Right lobe of liver (tissue), 6 donors: Measurements from ENCODE around the gene CDKAL1. TPM values are rescaled to one million over a fixed set of nuclear protein-coding genes. Genes with fewer than 3 reads are reported as not detected.

ENCODE experiments used
- ATAC-seq, 4 donors: fragments of 200-7000 bp; cut with Tn5 transposase; one replicate each; pipeline ENCODE4 v1.9.1; 2020; ENCODE audit warnings: mild to moderate bottlenecking in 4 of 4, moderate library complexity in 4 of 4
- DNase-seq, 3 donors: peaks; one replicate each; pipeline ENCODE4 v3.0.0-alpha.2; 2020
- H3K27ac ChIP-seq, 3 donors: fragments of 200-600 bp; one replicate each; pipeline ENCODE4 v1.8.0; 2022
- H3K27me3 ChIP-seq, 2 donors: fragments of 200-600 bp; one replicate each; pipeline ENCODE4 v1.8.0; 2022
- H3K36me3 ChIP-seq, 4 donors: fragments of 200-600 bp; sonication (generic) in 1 of 4; one replicate each; pipeline versions ENCODE4 v1.5.1 to v1.8.0; 2017 to 2022; ENCODE audit warnings: control low read depth in 1 of 4
- H3K4me1 ChIP-seq, 4 donors: fragments of 200-600 bp; sonication (generic) in 1 of 4; one replicate each; pipeline versions ENCODE4 v1.5.1 to v1.8.0; 2017 to 2022; ENCODE audit warnings: control low read depth in 1 of 4
- H3K4me3 ChIP-seq, 3 donors: fragments of 200-600 bp; one replicate each; pipeline ENCODE4 v1.8.0; 2022
- H3K9me3 ChIP-seq, 4 donors: fragments of 200-600 bp; sonication (generic) in 1 of 4; one replicate each; pipeline versions ENCODE4 v1.5.1 to v1.8.0; 2017 to 2022; ENCODE audit warnings: control low read depth in 1 of 4
- CTCF ChIP-seq, 4 donors: fragments of 200-600 bp in 3 of 4; fragments of 450-650 bp in 1 of 4; IDR thresholded peaks; one replicate each; pipeline versions ENCODE4 v1.5.1 to v1.8.0; 2016 to 2022; ENCODE audit warnings: antibody characterized with exemption in 4 of 4, mild to moderate bottlenecking in 2 of 4
- POLR2A ChIP-seq: fragments of 450-650 bp; IDR thresholded peaks from one replicate; pipeline ENCODE4 v1.6.1; 2017; ENCODE audit warnings: antibody characterized with exemption, mild to moderate bottlenecking
- WGBS: methylation state at CpG from one replicate; pipeline ENCODE4 v1.1.6; 2018; ENCODE audit warnings: low coverage, low lambda C conversion rate; ENCODE audit not compliant: insufficient coverage; ENCODE audit errors: missing lambda C conversion rate; 5-methylcytosine and 5-hydroxymethylcytosine counted together
- intact Hi-C, 2 donors: fragments of 100-400 bp; cut with DNase I; formaldehyde crosslinking; loops; one replicate each; pipeline versions ENCODE4 v1.11.2 to v1.14.1; 2022
- total RNA-seq, 6 experiments: library from RNA; depleted of rRNA in 2 of 6; stranded (reverse); fragments of >200 nt in 2 of 6; fragmentation: NEBNext Ultra II Directional in 3 of 6; extraction: Animal tissue kit (Norgen Biotek cat#: 25700) in 3 of 6; gene quantifications; one replicate each; pipeline versions ENCODE4 v1.1.0 to v1.2.4, GENCODE V29; 2016 to 2023
- donor health status: DM: no; HTN: yes; CAD: no.
- donor health status: DM: no; HTN: no; CAD: no.
- donor health status: DM: no; HTN: no; CAD: no.
- donor health status: DM: no; HTN: yes; CAD: no.
- donor health status: DM: no; HTN: yes; CAD: no.

CDKAL1 gene
- total RNA-seq, 6 experiments from 2014 or later = 4.5 to 7.0 (median 6.2) TPM

- Histone ChIP-seq H3K27ac (no peak overlapping the region), H3K36me3 (no peaks in the 10 kb centered on the region), H3K4me3 (no peak overlapping the region), H3K4me1 (no peaks in the 10 kb centered on the region), H3K27me3 (no peaks in the 10 kb centered on the region), H3K9me3 (peaks cover 0 to 7% (median 0%) of the 10 kb centered on the region in 4 donors)
- intact Hi-C loops = no loop called here
- ATAC-seq (no peak), DNase-seq (no peak)
- 43% methylated on average over 6 of the region's 6 CpGs for WGBS
- TF ChIP-seq POLR2A = no peak
- TF ChIP-seq CTCF (IDR thresholded peaks at IDR 0.05) = no peak
These were observed 277.0 kb downstream of the CDKAL1 start for GRCh38 chr6:20811109-20811761.

GRCh38 chr6:20812776-20813175 is 278.5 kb downstream of the CDKAL1 start:
- no peak overlapping the region for H3K4me3 ChIP-seq
- no peak overlapping the region for H3K27ac ChIP-seq
- no peaks in the 10 kb centered on the region for H3K4me1 ChIP-seq
- intact Hi-C loops = no loop called here
- no peaks in the 10 kb centered on the region for H3K36me3 ChIP-seq
- H3K9me3 ChIP-seq = no peaks in the 10 kb centered on the region
- no peaks in the 10 kb centered on the region for H3K27me3 ChIP-seq
- DNase-seq = no peak
- TF ChIP-seq CTCF (IDR thresholded peaks at IDR 0.05) = no peak
- TF ChIP-seq POLR2A = no peak
- 76% methylated on average over 2 of the region's 2 CpGs for WGBS
- ATAC-seq = no peak

DNA sequence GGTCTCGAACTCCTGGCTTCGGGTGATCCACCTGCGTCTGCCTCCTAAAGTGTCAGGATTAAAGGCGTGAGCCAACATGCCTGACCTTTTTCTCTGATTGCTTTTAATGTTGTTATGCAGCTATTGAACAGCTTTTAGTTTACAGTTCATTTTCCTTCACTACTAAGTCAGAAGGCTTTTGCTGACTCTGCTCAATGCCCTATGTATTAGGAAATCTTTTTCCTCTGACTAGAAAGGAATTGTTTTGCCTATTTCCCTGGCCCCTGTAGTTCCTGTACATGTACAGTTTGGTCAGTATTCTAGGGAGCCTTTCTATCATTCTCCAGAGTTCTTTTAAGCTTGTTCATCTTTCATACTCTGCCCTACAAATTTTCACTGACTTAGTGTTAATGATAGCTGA is 280.2 kb downstream of the CDKAL1 start:
- peak in 2 of 4 donors; percentile 18 for ATAC-seq
- no peaks in the 10 kb centered on the region for H3K27me3 ChIP-seq

DNA sequence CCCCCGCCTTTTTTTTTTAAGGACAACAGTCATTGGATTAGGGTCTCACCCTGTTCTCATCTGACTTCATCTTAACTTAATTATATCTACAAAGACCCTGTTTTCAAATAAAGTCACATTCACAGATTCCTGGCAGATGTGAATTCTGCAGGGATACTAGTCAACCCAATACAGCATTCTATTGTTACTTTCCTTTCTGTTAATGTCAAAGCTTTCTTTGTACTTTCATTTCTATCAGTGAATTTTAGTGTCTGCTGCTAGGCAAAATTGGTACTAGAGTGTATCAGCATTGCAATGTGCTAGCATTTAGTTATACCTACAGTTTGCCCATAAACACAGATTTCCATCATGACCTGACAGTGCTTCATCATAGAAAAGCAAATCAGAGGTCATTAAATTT is 281.9 kb downstream of the CDKAL1 start:
- Histone ChIP-seq H3K4me3 (no peak overlapping the region), H3K36me3 (no peaks in the 10 kb centered on the region), H3K27ac (no peak overlapping the region), H3K9me3 (no peaks in the 10 kb centered on the region), H3K27me3 (no peaks in the 10 kb centered on the region), H3K4me1 (no peaks in the 10 kb centered on the region)
- DNase-seq (no peak), ATAC-seq (no peak)
- TF ChIP-seq POLR2A (no peak), CTCF (IDR thresholded peaks at IDR 0.05) (no peak)
- 100% methylated on average over 1 of the region's 1 CpG for WGBS
- intact Hi-C loops = no loop called here

More for the DNA sequence above, 280.2 kb downstream of the CDKAL1 start:
- no peak overlapping the region for H3K27ac ChIP-seq
- intact Hi-C loops = no loop called here
- H3K9me3 ChIP-seq = no peaks in the 10 kb centered on the region
- WGBS = 73% methylated on average over 4 of the region's 4 CpGs
- no peaks in the 10 kb centered on the region for H3K36me3 ChIP-seq
- H3K4me1 ChIP-seq = no peaks in the 10 kb centered on the region
- DNase-seq = no peak
- no peak overlapping the region for H3K4me3 ChIP-seq
- TF ChIP-seq CTCF (IDR thresholded peaks at IDR 0.05) = no peak
- TF ChIP-seq POLR2A = no peak
